CMK (cell line): ENCODE data around the gene MYOD1.

Experiments
- DNase-seq: peaks from one replicate; pipeline ENCODE4 v3.0.0-alpha.2; 2010; ENCODE audit warnings: low read depth

MYOD1 gene

GRCh38 chr11:17771415-17771814 is 52.0 kb downstream of the MYOD1 start:
- DNase-seq: no peak
